GM06990 (cell line): ENCODE measurements around the gene PRKCH.

ENCODE experiments used
- DNase-seq: peaks from one replicate; pipeline ENCODE4 v3.0.0-alpha.2; 2011; ENCODE audit not compliant: insufficient read length; ENCODE audit errors: extremely low read depth
- H3K27me3 ChIP-seq: replicated peaks from 2 replicates; pipeline ENCODE4 v1.6.0; 2011; ENCODE audit warnings: low read length; ENCODE audit not compliant: control insufficient read depth, insufficient read depth
- H3K36me3 ChIP-seq: 2 replicates; pipeline ENCODE4 v1.5.1; 2011; ENCODE audit warnings: low read length; ENCODE audit not compliant: control insufficient read depth, insufficient read depth
- H3K4me3 ChIP-seq: replicated peaks from 2 replicates; pipeline ENCODE4 v1.5.1; 2011; ENCODE audit warnings: low read depth, mild to moderate bottlenecking, control low read depth, low read length
- TF ChIP-seq, protein P1 (sequence below): IDR thresholded peaks from 2 replicates; pipeline ENCODE4 v1.5.1; 2011; ENCODE audit warnings: low read length, control low read depth, mild to moderate bottlenecking, inconsistent platforms; ENCODE audit not compliant: insufficient read depth, poor library complexity, severe bottlenecking

The PRKCH gene

DNA sequence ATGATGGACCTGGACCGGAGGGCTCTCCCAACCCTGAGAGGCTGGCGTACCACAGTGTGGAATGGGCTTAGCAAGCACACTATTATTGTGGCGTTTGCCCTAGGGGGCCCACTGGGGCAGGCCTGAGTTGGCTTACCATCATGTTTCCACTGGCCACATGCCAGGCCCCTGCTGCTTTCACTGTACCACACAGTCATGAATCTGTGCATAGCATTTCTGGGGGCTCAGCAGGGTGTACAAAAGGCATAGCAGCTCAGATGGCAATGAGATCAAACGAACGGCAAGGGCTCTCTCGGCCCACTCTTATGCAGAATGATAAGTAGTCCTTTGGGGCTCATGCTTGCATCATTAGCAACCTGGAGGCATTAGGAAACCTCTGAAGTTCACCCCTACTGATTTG is 236.9 kb downstream of the PRKCH start:
- Histone ChIP-seq H3K27me3 (no peaks in the 10 kb centered on the region), H3K4me3 (no peak overlapping the region), H3K36me3 (no peaks in the 10 kb centered on the region)
- TF ChIP-seq, protein P1, sequence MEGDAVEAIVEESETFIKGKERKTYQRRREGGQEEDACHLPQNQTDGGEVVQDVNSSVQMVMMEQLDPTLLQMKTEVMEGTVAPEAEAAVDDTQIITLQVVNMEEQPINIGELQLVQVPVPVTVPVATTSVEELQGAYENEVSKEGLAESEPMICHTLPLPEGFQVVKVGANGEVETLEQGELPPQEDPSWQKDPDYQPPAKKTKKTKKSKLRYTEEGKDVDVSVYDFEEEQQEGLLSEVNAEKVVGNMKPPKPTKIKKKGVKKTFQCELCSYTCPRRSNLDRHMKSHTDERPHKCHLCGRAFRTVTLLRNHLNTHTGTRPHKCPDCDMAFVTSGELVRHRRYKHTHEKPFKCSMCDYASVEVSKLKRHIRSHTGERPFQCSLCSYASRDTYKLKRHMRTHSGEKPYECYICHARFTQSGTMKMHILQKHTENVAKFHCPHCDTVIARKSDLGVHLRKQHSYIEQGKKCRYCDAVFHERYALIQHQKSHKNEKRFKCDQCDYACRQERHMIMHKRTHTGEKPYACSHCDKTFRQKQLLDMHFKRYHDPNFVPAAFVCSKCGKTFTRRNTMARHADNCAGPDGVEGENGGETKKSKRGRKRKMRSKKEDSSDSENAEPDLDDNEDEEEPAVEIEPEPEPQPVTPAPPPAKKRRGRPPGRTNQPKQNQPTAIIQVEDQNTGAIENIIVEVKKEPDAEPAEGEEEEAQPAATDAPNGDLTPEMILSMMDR = no peak
- no peak for DNase-seq

DNA sequence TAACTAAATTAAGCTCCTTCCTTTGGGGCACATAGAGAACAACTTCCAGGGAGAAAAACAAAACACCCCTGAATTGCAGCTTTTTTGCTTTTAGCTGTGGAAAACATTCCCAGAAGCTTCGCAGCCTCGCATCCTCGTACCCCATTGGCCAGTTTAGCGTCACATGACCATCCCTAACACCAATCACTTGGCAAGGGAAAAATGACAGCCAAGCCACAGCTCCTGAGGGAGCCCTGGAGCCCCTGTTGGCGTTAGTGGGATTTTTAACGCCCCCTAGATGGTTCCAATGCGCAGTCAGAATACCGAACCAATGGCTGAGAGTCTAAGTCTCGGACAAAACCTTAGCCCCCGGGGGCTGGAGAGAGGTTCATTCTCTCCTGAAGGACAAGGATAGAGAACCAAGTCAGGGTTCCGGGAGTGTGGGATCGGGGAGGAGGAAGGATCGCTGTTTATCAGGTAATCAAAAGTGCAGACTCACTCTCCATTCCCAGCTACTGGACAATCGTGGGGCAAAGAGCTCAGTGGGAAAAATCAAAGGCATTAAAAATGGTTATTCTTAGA is 238.3 kb downstream of the PRKCH start:
- DNase-seq = no peak
- H3K4me3 ChIP-seq = no peak overlapping the region

DNA sequence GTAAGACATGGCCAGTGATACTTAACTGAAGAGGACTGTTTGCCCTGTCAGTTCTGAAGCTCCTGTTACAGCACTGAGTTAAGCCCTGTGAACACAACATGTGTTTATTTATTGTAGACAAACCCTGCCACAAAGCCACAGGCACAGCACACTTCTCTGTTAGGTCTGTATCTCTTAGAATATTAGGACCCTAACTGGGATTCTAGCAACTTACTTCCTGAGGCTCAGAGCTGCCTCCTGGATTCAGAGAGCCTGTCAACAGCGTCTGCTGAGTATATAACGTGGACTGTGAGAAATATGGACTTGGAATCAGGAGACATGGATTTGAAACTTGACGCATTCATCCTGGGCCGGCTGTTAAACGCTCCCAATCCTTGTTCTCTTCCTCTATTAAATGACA is 238.9 kb downstream of the PRKCH start:
- Histone ChIP-seq H3K36me3 (no peaks in the 10 kb centered on the region), H3K27me3 (no peaks in the 10 kb centered on the region), H3K4me3 (no peak overlapping the region)
- TF ChIP-seq, protein P1 = no peak
- DNase-seq = no peak

More for the DNA sequence above, 238.3 kb downstream of the PRKCH start:
- Histone ChIP-seq H3K27me3 (no peaks in the 10 kb centered on the region), H3K36me3 (no peaks in the 10 kb centered on the region)
- TF ChIP-seq, protein P1 = no peak

DNA sequence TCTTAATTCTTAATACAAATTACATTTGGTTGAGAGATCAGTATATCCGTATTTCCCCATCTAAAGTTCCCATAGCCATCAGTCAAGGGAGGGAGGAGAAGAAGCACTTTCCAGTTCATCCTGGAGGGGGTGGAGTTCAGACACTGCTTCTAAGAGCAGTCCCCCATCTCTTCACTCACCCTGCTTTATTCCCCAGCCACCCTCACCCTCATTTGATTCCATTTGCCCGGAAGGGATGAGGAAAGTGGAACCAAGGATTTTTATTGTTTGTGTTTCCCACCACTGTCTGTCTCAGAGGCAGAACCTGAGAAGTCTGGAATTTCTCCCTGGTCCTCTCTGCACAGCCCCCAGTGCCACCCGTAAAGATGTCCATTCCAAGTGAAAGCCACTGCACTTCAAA is 239.7 kb downstream of the PRKCH start:
- TF ChIP-seq, protein P1 = no peak
- no peaks in the 10 kb centered on the region for H3K27me3 ChIP-seq
- H3K36me3 ChIP-seq = no peaks in the 10 kb centered on the region
- H3K4me3 ChIP-seq = no peak overlapping the region
- DNase-seq = no peak

DNA sequence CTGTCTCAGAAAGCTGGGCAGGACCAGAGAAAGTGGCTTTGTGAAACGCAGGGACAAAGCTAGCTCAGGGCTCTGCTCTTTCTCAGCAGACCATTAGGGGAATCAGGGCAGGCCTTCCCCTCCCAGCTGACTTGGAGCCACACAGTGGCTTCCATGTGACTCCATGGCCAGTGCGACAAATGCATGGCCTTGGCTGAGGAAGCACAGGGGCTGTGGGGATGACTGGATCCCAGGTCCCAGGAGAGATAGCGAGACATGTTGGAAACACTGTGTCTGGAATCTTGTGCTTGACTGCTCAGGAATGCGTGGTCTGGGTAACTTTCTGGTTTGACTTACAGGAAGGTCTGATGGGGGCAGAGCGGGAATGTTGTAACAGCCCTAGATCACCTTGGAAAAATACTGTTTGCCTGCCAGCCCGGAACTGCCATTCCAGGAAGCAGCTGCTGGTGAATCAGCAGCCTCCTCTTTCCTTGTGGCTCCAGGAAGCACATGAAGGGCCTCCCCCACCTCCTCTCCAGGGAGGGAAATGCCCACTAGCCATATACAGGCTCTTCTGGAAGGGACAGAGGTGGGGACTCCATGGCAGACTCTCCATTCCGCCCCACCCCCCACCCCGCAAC is 240.4 kb downstream of the PRKCH start:
- no peak for DNase-seq
- Histone ChIP-seq H3K36me3 (no peaks in the 10 kb centered on the region), H3K27me3 (no peaks in the 10 kb centered on the region), H3K4me3 (no peak overlapping the region)
- TF ChIP-seq, protein P1 = no peak
